Neural progenitor cell (in vitro differentiated cells): ENCODE data around the gene MEG3. TPM values are rescaled to one million over a fixed set of nuclear protein-coding genes. Genes with fewer than 3 reads are reported as not detected.

ENCODE experiments used
- DNase-seq: peaks from one replicate; pipeline ENCODE4 v3.0.0-alpha.2; 2016; ENCODE audit warnings: low spot score
- H2AFZ ChIP-seq: fragments of 200-600 bp; sonication (generic); replicated peaks from 2 replicates; pipeline ENCODE4 v1.6.1; 2016; ENCODE audit warnings: antibody characterized with exemption
- H3F3A ChIP-seq: fragments of 200-600 bp; sonication (generic); 2 replicates; pipeline ENCODE4 v1.6.1; 2016; ENCODE audit warnings: antibody characterized with exemption, low read depth
- H3K27ac ChIP-seq: fragments of 200-600 bp; sonication (generic); 2 replicates; pipeline ENCODE4 v1.5.1; 2016; ENCODE audit warnings: mild to moderate bottlenecking
- H3K27me3 ChIP-seq: fragments of 200-600 bp; sonication (generic); 2 replicates; pipeline ENCODE4 v1.6.1; 2016; ENCODE audit warnings: mild to moderate bottlenecking, moderate library complexity
- H3K36me3 ChIP-seq: fragments of 200-600 bp; sonication (generic); 2 replicates; pipeline ENCODE4 v1.5.1; 2016
- H3K4me1 ChIP-seq: fragments of 200-600 bp; sonication (generic); 2 replicates; pipeline ENCODE4 v1.6.1; 2016; ENCODE audit warnings: mixed run types
- H3K4me2 ChIP-seq: fragments of 200-600 bp; sonication (generic); 2 replicates; pipeline ENCODE4 v1.6.1; 2016
- H3K4me3 ChIP-seq: fragments of 200-600 bp; sonication (generic); 2 replicates; pipeline ENCODE4 v1.5.1; 2016
- H3K79me2 ChIP-seq: fragments of 200-600 bp; sonication (generic); 2 replicates; pipeline ENCODE4 v1.6.1; 2016; ENCODE audit warnings: low read depth
- H3K9ac ChIP-seq: fragments of 200-600 bp; sonication (generic); 2 replicates; pipeline ENCODE4 v1.6.1; 2016
- H3K9me3 ChIP-seq: fragments of 200-600 bp; sonication (generic); 2 replicates; pipeline ENCODE4 v1.5.1; 2016; ENCODE audit warnings: low read depth
- H4K20me1 ChIP-seq: fragments of 200-600 bp; sonication (generic); 2 replicates; pipeline ENCODE4 v1.6.1; 2016; ENCODE audit warnings: low read depth
- H3K27ac Mint-ChIP-seq: 3 replicates; pipeline ENCODE4 v1.8.0; 2021; ENCODE audit warnings: mixed read lengths
- H3K27me3 Mint-ChIP-seq: 2 replicates; pipeline ENCODE4 v1.8.0; 2022; ENCODE audit warnings: low read depth, mild to moderate bottlenecking, inconsistent platforms, moderate library complexity, mixed read lengths; ENCODE audit not compliant: insufficient read depth
- H3K36me3 Mint-ChIP-seq: 3 replicates; pipeline ENCODE4 v1.8.0; 2021; ENCODE audit warnings: mixed read lengths
- H3K4me1 Mint-ChIP-seq: 3 replicates; pipeline ENCODE4 v1.8.0; 2021; ENCODE audit warnings: mixed read lengths
- H3K4me3 Mint-ChIP-seq: 3 replicates; pipeline ENCODE4 v1.8.0; 2021; ENCODE audit warnings: mild to moderate bottlenecking, moderate library complexity, mixed read lengths
- H3K9me3 Mint-ChIP-seq: 3 replicates; pipeline ENCODE4 v1.8.0; 2020; ENCODE audit warnings: mixed read lengths
- CTCF ChIP-seq: fragments of 200-600 bp; sonication (generic); IDR thresholded peaks from 2 replicates; pipeline ENCODE4 v1.5.1; 2017; ENCODE audit warnings: antibody characterized with exemption, mild to moderate bottlenecking
- EZH2 ChIP-seq: fragments of 200-600 bp; sonication (generic); IDR thresholded peaks from 2 replicates; pipeline ENCODE4 v1.6.1; 2017; ENCODE audit warnings: antibody characterized with exemption, mild to moderate bottlenecking, moderate library complexity
- EZH2phosphoT487 ChIP-seq: fragments of 200-600 bp; sonication (generic); IDR thresholded peaks from 2 replicates; pipeline ENCODE4 v1.6.1; 2017; ENCODE audit warnings: antibody characterized with exemption
- total RNA-seq: library from RNA; depleted of rRNA; stranded (reverse); fragments of >200 nt; gene quantifications from 2 replicates; pipeline ENCODE4 v1.2.3, GENCODE V29; 2015; ENCODE audit warnings: low replicate concordance

The MEG3 gene
- total RNA-seq, 1 donor from 2014 or later = 10.6 TPM

GRCh38 chr14:100826391-100827100 is 628 bp downstream of the MEG3 start:
- no peak for DNase-seq
- no peak overlapping the region for H2AFZ ChIP-seq
- Mint-ChIP-seq H3K4me3 (no peak overlapping the region), H3K9me3 (peaks cover 34% of the 10 kb centered on the region), H3K27ac (no peak overlapping the region), H3K4me1 (peaks cover 43% of the 10 kb centered on the region), H3K36me3 (peaks cover 7% of the 10 kb centered on the region), H3K27me3 (peaks cover 33% of the 10 kb centered on the region)
- H3K36me3 ChIP-seq = no peaks in the 10 kb centered on the region
- H3K27me3 ChIP-seq = no peaks in the 10 kb centered on the region
- no peak for TF ChIP-seq EZH2phosphoT487
- no peak for TF ChIP-seq EZH2
- TF ChIP-seq CTCF = no peak
- H4K20me1 ChIP-seq = no peaks in the 10 kb centered on the region
- H3K9me3 ChIP-seq = no peaks in the 10 kb centered on the region
- no peak overlapping the region for H3K9ac ChIP-seq
- peaks cover 36% of the 10 kb centered on the region for H3F3A ChIP-seq
- H3K27ac ChIP-seq = no peak overlapping the region
- H3K4me3 ChIP-seq = no peak overlapping the region
- H3K79me2 ChIP-seq = no peaks in the 10 kb centered on the region
- H3K4me2 ChIP-seq = no peak overlapping the region
- peaks cover 35% of the 10 kb centered on the region for H3K4me1 ChIP-seq

- no peaks in the 10 kb centered on the region for H3K36me3 ChIP-seq
- no peaks in the 10 kb centered on the region for H3K9me3 ChIP-seq
- H3K27ac Mint-ChIP-seq = no peak overlapping the region
- peaks cover 41% of the 10 kb centered on the region for H3K4me1 ChIP-seq
- no peak overlapping the region for H3K4me2 ChIP-seq
- H2AFZ ChIP-seq = no peak overlapping the region
- H3K79me2 ChIP-seq = no peaks in the 10 kb centered on the region
- peaks cover 34% of the 10 kb centered on the region for H3K27me3 Mint-ChIP-seq
- no peak for DNase-seq
- no peak overlapping the region for H3K9ac ChIP-seq
- peak overlapping the region; percentile 23 for H3K4me3 Mint-ChIP-seq
- peaks cover 44% of the 10 kb centered on the region for H3F3A ChIP-seq
- peaks cover 7% of the 10 kb centered on the region for H3K36me3 Mint-ChIP-seq
- peaks cover 34% of the 10 kb centered on the region for H3K9me3 Mint-ChIP-seq
- no peak for TF ChIP-seq CTCF
- TF ChIP-seq EZH2 = no peak
- TF ChIP-seq EZH2phosphoT487 = no peak
- H3K27ac ChIP-seq = no peak overlapping the region
- no peak overlapping the region for H3K4me3 ChIP-seq
- H3K4me1 Mint-ChIP-seq = peaks cover 51% of the 10 kb centered on the region
- H4K20me1 ChIP-seq = no peaks in the 10 kb centered on the region
- no peaks in the 10 kb centered on the region for H3K27me3 ChIP-seq
Measured at GRCh38 chr14:100827101-100828021, 1.4 kb downstream of the MEG3 start.

DNA sequence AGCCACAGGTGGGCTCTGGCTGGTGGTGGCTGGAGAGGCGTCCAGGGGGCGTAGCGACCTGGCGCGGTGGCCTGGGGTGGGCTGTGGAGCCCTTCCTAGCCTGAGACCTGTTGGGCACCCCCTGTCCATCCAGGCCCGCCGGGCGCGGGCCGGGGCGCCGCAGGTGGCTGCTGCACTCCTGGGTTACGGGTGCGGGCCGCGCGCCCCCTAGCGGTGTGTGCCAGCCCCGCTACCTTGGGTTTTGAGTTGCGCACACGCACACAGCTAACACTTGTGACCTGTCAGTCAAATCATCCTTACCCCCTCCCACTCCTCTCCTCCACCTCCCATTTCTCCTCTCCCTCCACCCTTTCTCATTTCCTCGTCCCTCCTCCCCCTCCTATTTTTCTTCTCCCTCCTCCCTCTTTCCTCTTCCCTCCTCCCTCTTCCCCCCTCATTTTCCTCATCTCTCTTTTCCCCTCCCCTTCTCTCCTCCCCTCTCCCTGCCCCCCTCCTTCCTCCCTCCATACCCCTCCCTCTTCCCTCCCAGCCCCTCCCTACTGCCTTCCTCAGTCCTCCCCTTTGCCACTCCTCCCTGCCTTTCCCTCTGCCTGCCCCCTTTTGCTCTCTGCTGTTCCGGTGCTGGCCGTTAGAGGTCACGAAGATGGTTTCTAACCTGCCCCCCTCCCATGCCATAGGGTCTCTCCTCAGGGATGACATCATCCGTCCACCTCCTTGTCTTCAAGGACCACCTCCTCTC is 2.3 kb downstream of the MEG3 start:
- no peaks in the 10 kb centered on the region for H4K20me1 ChIP-seq
- H3K4me3 Mint-ChIP-seq = peak overlapping the region; percentile 6

More for the DNA sequence above, 2.3 kb downstream of the MEG3 start:
- peak overlapping the region; percentile 100 for H3K27ac ChIP-seq
- no peak overlapping the region for H3K4me3 ChIP-seq
- Mint-ChIP-seq H3K27me3 (peaks cover 39% of the 10 kb centered on the region), H3K27ac (peak overlapping the region; percentile 16), H3K4me1 (peaks cover 51% of the 10 kb centered on the region), H3K36me3 (peaks cover 7% of the 10 kb centered on the region), H3K9me3 (peaks cover 37% of the 10 kb centered on the region)
- H3K4me2 ChIP-seq = peak overlapping the region; percentile 59
- no peaks in the 10 kb centered on the region for H3K79me2 ChIP-seq
- peaks cover 44% of the 10 kb centered on the region for H3K4me1 ChIP-seq
- no peaks in the 10 kb centered on the region for H3K27me3 ChIP-seq
- peak; percentile 19 for DNase-seq
- no peak overlapping the region for H2AFZ ChIP-seq
- H3K36me3 ChIP-seq = no peaks in the 10 kb centered on the region
- no peaks in the 10 kb centered on the region for H3K9me3 ChIP-seq
- H3F3A ChIP-seq = peaks cover 53% of the 10 kb centered on the region
- no peak overlapping the region for H3K9ac ChIP-seq
- TF ChIP-seq EZH2phosphoT487 = no peak
- no peak for TF ChIP-seq EZH2
- TF ChIP-seq CTCF = no peak
